Heart left ventricle (tissue), 16 donors: ENCODE measurements around the gene PATE4. TPM values are rescaled to one million over a fixed set of nuclear protein-coding genes. Genes with fewer than 3 reads are reported as not detected.

Experiments used
- ATAC-seq, 4 donors: fragments of 200-7000 bp; cut with Tn5 transposase; one replicate each; pipeline ENCODE4 v1.9.1; 2020 to 2022; ENCODE audit warnings: moderate library complexity in 4 of 4, mild to moderate bottlenecking in 3 of 4, moderate number of reproducible peaks in 1 of 4
- DNase-seq, 5 donors: peaks; one replicate each; pipeline ENCODE4 v3.0.0-alpha.2; 2020
- H3K27ac ChIP-seq, 12 donors: fragments of 200-600 bp; sonication (generic) in 4 of 12; one replicate each; pipeline versions ENCODE4 v1.5.0 to v1.8.0; 2016 to 2022; ENCODE audit warnings: mild to moderate bottlenecking in 2 of 12
- H3K27me3 ChIP-seq, 9 donors: fragments of 200-600 bp; sonication (generic) in 2 of 9; one replicate each; pipeline versions ENCODE4 v1.5.1 to v1.8.0; 2016 to 2022; ENCODE audit warnings: mild to moderate bottlenecking in 3 of 9
- H3K36me3 ChIP-seq, 9 donors: fragments of 200-600 bp; sonication (generic) in 2 of 9; one replicate each; pipeline versions ENCODE4 v1.5.0 to v1.8.0; 2018 to 2022; ENCODE audit warnings: mild to moderate bottlenecking in 2 of 9
- H3K4me1 ChIP-seq, 12 donors: fragments of 200-600 bp; sonication (generic) in 4 of 12; one replicate each; pipeline versions ENCODE4 v1.5.0 to v1.8.0; 2016 to 2022; ENCODE audit warnings: mild to moderate bottlenecking in 3 of 12
- H3K4me3 ChIP-seq, 12 donors: fragments of 200-600 bp; sonication (generic) in 4 of 12; one replicate each; pipeline versions ENCODE4 v1.5.0 to v1.8.0; 2017 to 2022; ENCODE audit warnings: mild to moderate bottlenecking in 9 of 12, moderate library complexity in 4 of 12
- H3K9me3 ChIP-seq, 12 donors: fragments of 200-600 bp; sonication (generic) in 4 of 12; one replicate each; pipeline versions ENCODE4 v1.5.0 to v1.8.0; 2016 to 2022; ENCODE audit warnings: mild to moderate bottlenecking in 1 of 12
- CTCF ChIP-seq, 12 donors: fragments of 200-600 bp; sonication (generic) in 4 of 12; IDR thresholded peaks; one replicate each; pipeline versions ENCODE4 v1.5.0 to v1.8.0; 2018 to 2022; ENCODE audit warnings: antibody characterized with exemption in 12 of 12, mild to moderate bottlenecking in 5 of 12
- POLR2A ChIP-seq, 2 donors: fragments of 450-650 bp; IDR thresholded peaks; one replicate each; pipeline ENCODE4 v1.6.1; 2017; ENCODE audit warnings: antibody characterized with exemption in 2 of 2, mild to moderate bottlenecking in 2 of 2, moderate library complexity in 2 of 2
- WGBS, 4 donors: extraction: QIAGEN DNeasy Blood & Tissue Kit in 2 of 4; methylation state at CpG; one replicate each; pipeline versions ENCODE4 v1.1.5 to v1.1.7; 2013 to 2018; 5-methylcytosine and 5-hydroxymethylcytosine counted together
- intact Hi-C, 10 donors: fragments of 100-400 bp; cut with DNase I; formaldehyde crosslinking; loops; one replicate each; pipeline versions ENCODE4 v1.11.1 to v1.14.2; 2022
- long read RNA-seq, 3 donors: library from polyadenylated mRNA; unstranded; transcript quantifications; one replicate each; pipeline ENCODE4 v2.0.0, GENCODE V29; 2020 to 2021
- polyA plus RNA-seq, 2 donors: library from polyadenylated mRNA; stranded (reverse); fragments of 200-250 nt; gene quantifications; one replicate each; pipeline ENCODE4 v1.2.3, GENCODE V29; 2013
- total RNA-seq, 9 donors: library from RNA; depleted of rRNA in 2 of 9; stranded (reverse); fragments of >200 nt in 2 of 9; fragmentation: NEBNext Ultra II Directional in 3 of 9; extraction: Animal tissue kit (Norgen Biotek cat#: 25700) in 3 of 9; gene quantifications; one replicate each; pipeline versions ENCODE4 v1.1.0 to v1.2.4, GENCODE V29; 2016 to 2023
- donor health status: ischemic (EF 13 %, LVEDD 7.1; RV severe dilation, severe dysfunction).
- donor health status: healthy with polysubstance abuse.
- donor health status: DM: no; HTN: yes; CAD: no.
- donor health status: DM: no; HTN: no; CAD: no.
- donor health status: ischemic (EF 25% LVEDD 6.9; RV normal size, moderate dysfunction).
- donor health status: ischemic (EF 25% LVEDD 5.7; RV mildly dilated, moderate dysfunction).
- donor health status: healthy.
- donor health status: DM: yes; HTN: yes; CAD: no.
- donor health status: ischemic (EF 35%, LVEDD 5.7; RV mildly dilated, moderate dysfunction).
- donor health status: nonischemic (EF 11% LVEDD 7.7; RV severe dilation, severe dysfunction).
- donor health status: DM: yes; HTN: yes; CAD: no.
- donor health status: PGD.
- donor health status: ischemic (EF 29% LVEDD 5.4; RV normal size, mild dysfunction).
- donor health status: nonischemic (EF 23%, LVEDD 6.1; RV moderate dilation, normal function).

PATE4 gene, protein sequence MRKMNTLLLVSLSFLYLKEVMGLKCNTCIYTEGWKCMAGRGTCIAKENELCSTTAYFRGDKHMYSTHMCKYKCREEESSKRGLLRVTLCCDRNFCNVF
- not detected for total RNA-seq
- not detected for polyA plus RNA-seq
- long read RNA-seq, donor 1, result 0 reads
- long read RNA-seq, donor 2, result 0 reads
- long read RNA-seq, donor 3, result 0 reads

DNA sequence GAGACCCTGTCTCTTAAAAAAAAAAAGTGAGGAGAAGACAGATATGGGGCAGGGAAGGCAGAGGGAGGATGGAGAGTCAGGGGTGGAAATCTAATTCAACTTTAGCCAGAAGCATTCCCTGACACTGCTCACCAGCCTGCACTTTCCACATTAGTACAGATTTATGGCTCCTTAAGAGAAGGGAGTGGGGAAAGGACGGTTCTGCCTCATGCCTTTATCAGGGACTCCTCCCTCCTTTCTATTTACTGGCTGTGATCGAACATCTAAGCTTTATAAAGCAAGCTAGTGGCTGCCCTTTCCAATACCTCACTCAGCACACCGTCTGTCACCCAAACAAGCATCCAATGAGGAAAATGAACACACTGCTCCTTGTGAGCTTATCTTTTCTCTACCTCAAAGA is at the start of gene PATE4:
Gene PATE4 (plus strand): TSS at position 301 of the 400 bp plus-strand sequence. CDS start 44 bp downstream, at position 345.
- no peak within 1 kb of the TSS for H3K4me3 ChIP-seq
- H3K27me3 ChIP-seq, result peaks cover 0 to 3% (median 0%) of the 10 kb centered on the region in 9 donors
- no peak for DNase-seq
- H3K36me3 ChIP-seq, result no peaks in the 10 kb centered on the region
- H3K9me3 ChIP-seq, result peaks cover 0 to 14% (median 0%) of the 10 kb centered on the region in 12 donors
- intact Hi-C loops, result no loop called here
- TF ChIP-seq POLR2A (IDR thresholded peaks at IDR 0.05), result no peak
- TF ChIP-seq CTCF (IDR thresholded peaks at IDR 0.05), result no peak
- no peaks in the 10 kb centered on the region for H3K4me1 ChIP-seq
- no peak within 1 kb of the TSS for H3K27ac ChIP-seq
- WGBS, 4 donors, result 39 to 53% (median 46%) methylated on average over 3 of the region's 3 CpGs
- no peak for ATAC-seq

DNA sequence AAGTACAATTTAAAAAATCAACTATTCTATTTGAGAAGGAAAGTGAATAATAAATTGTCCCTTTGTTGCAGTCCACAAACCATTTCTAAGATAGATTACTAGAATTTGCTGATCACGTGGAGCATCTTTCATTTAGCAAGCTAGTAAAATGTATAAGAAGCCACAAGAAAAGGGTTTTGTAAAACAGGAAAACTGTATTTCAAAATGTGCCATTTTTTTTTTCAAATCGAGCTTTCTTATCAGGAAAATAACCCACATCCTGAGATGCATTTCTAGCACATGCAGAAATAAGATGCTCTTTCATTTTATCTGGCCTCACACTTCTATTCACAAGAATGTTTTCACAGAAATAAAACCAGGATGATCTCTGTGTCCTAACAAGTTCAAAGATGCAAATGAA is 48.4 kb upstream of the PATE4 start:
- WGBS, 4 donors, result 45 to 53% (median 47%) methylated on average over 2 of the region's 2 CpGs
- TF ChIP-seq CTCF (IDR thresholded peaks at IDR 0.05) (no peak), POLR2A (IDR thresholded peaks at IDR 0.05) (no peak)
- DNase-seq (no peak), ATAC-seq (no peak)
- Histone ChIP-seq H3K27me3 (no peaks in the 10 kb centered on the region), H3K9me3 (no peaks in the 10 kb centered on the region), H3K4me3 (no peak overlapping the region), H3K36me3 (no peaks in the 10 kb centered on the region), H3K4me1 (no peaks in the 10 kb centered on the region), H3K27ac (no peak overlapping the region)
- intact Hi-C loops, result no loop called here

DNA sequence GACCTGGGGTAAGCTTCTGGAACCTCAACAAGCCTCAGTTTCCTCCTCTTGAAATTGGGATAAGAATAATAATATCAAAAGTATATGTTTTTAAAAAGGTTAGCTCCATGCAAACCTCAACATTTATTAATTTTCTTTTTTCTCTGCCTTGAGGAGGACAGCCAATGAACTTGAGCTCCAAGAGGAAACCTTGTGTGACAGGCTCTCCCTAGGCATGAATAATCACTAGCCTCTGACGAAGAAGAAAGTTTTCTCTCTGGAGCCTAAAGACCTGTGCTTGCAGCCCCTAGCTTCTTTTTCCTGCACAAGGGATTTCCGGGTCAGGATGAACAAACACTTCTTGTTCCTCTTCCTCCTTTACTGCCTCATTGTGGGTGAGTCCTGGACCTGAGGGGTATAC is 45.3 kb upstream of the PATE4 start, which contains the start of gene PATE3:
Gene PATE3 (plus strand): TSS at position 301 of the 400 bp plus-strand sequence. CDS start 25 bp downstream, at position 326.
- WGBS, 4 donors, result 38 to 61% (median 56%) methylated on average over 2 of the region's 2 CpGs
- intact Hi-C loops, result no loop called here
- no peak for TF ChIP-seq POLR2A (IDR thresholded peaks at IDR 0.05)
- DNase-seq (no peak), ATAC-seq (no peak)
- H3K27ac ChIP-seq, result no peak within 1 kb of the TSS
- peaks cover 0 to 4% (median 0%) of the 10 kb centered on the region in 12 donors for H3K9me3 ChIP-seq
- H3K27me3 ChIP-seq, result no peaks in the 10 kb centered on the region
- H3K4me1 ChIP-seq, result no peaks in the 10 kb centered on the region
- no peak within 1 kb of the TSS for H3K4me3 ChIP-seq
- H3K36me3 ChIP-seq, result no peaks in the 10 kb centered on the region

- peaks cover 0 to 30% (median 8%) of the 10 kb centered on the region in 12 donors for H3K9me3 ChIP-seq
- H3K27ac ChIP-seq, result no peak overlapping the region
- WGBS, 4 donors, result 91 to 95% (median 93%) methylated on average over 4 of the region's 4 CpGs
- H3K36me3 ChIP-seq, result no peaks in the 10 kb centered on the region
- no peak for TF ChIP-seq POLR2A (IDR thresholded peaks at IDR 0.05)
- no peak for TF ChIP-seq CTCF (IDR thresholded peaks at IDR 0.05)
- no peaks in the 10 kb centered on the region for H3K27me3 ChIP-seq
- intact Hi-C loops, result no loop called here
- ATAC-seq (no peak), DNase-seq (no peak)
- no peak overlapping the region for H3K4me3 ChIP-seq
- H3K4me1 ChIP-seq, result no peaks in the 10 kb centered on the region
Measured at GRCh38 chr11:125790825-125791224, 42.3 kb upstream of the PATE4 start.

DNA sequence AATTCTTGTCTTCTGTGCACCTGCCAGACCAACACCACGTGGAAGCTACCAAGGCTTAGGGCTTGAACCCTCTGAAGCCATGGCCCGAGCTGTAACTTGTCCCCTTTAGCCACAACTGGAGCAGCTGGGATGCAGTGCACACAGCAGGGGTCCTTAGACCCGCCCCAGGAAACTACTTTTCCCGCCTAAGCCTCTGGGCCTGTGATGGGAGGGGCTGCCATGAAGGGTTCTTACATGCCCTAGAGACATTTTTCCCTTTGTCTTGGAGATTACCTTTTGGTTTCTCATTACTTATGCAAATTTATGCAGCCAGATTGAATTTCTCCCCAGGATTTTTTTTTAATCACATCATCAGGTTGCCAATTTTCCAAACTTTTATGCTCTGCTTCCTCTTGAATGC is 35.5 kb upstream of the PATE4 start:
- intact Hi-C loops, result no loop called here
- no peak overlapping the region for H3K27ac ChIP-seq
- no peaks in the 10 kb centered on the region for H3K4me1 ChIP-seq
- ATAC-seq (no peak), DNase-seq (no peak)
- no peak for TF ChIP-seq CTCF (IDR thresholded peaks at IDR 0.05)
- no peak for TF ChIP-seq POLR2A (IDR thresholded peaks at IDR 0.05)
- H3K4me3 ChIP-seq, result no peak overlapping the region
- no peaks in the 10 kb centered on the region for H3K27me3 ChIP-seq
- peaks cover 0 to 74% (median 27%) of the 10 kb centered on the region in 12 donors for H3K9me3 ChIP-seq
- H3K36me3 ChIP-seq, result no peaks in the 10 kb centered on the region
- WGBS, 4 donors, result 33 to 47% (median 34%) methylated on average over 4 of the region's 4 CpGs
